ENCODE data around the gene OR5L2.

- TF ChIP-seq, protein P1, sequence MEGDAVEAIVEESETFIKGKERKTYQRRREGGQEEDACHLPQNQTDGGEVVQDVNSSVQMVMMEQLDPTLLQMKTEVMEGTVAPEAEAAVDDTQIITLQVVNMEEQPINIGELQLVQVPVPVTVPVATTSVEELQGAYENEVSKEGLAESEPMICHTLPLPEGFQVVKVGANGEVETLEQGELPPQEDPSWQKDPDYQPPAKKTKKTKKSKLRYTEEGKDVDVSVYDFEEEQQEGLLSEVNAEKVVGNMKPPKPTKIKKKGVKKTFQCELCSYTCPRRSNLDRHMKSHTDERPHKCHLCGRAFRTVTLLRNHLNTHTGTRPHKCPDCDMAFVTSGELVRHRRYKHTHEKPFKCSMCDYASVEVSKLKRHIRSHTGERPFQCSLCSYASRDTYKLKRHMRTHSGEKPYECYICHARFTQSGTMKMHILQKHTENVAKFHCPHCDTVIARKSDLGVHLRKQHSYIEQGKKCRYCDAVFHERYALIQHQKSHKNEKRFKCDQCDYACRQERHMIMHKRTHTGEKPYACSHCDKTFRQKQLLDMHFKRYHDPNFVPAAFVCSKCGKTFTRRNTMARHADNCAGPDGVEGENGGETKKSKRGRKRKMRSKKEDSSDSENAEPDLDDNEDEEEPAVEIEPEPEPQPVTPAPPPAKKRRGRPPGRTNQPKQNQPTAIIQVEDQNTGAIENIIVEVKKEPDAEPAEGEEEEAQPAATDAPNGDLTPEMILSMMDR (IDR thresholded peaks at IDR 0.05): no peak
- no peak for TF ChIP-seq POLR2A (IDR thresholded peaks at IDR 0.05)
These were observed 25.1 kb downstream of the OR5L2 start for GRCh38 chr11:55852141-55852540.

All from testis (tissue), 2 donors.